Measurements from ENCODE around the gene RFPL3. TPM values are rescaled to one million over a fixed set of nuclear protein-coding genes. Genes with fewer than 3 reads are reported as not detected.

The RFPL3 gene
- total and polyA plus RNA-seq, 2 donors (not counting 1 experiment from before 2014, with no cell fraction given) = not detected

DNA sequence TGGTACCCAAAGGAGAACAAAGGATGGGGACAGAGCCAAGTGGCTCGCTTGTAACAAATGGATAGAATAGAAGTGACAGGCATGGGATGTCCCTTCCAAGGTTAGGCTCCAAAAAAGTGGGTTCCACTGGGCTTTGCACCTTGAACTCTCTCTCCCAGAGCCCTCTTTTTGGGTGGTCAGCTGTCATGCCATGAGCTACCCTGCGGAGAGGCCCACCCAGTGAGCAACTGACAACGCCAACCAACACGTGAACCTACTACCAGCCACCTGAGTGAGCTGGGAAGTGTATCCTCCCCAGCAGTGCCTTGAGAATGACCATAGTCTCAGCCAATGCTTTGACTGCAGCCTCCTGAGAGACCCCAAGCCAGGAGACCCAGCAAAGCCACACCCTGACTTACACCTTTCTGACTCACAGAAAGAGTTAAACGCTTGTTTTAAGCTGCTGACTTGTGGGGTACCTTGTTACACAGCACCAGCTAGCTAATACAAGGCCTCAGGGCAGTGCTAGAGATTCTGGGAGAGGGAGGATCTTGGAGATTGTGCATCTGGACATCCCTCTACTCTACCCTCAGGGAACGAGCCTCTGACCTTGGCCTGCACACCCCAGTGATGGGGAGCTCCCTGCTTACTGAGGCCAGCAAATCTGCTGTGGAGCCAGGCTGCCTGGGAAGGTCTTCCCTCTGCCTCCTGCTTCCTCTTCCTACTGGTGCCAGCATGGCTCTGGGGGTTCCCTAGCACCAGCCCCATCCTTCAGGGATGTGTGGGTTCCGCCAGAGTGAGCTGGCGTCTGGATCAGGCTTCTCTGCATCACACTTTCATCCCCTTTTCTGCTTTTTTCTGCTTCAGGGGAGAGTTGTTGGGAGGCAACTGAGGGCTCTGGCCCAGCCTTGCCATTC lies 29.1 kb upstream of the RFPL3 start:
- ChIA-PET CTCF (no interaction called here), POLR2A (no interaction called here)

More for the DNA sequence above, 29.1 kb upstream of the RFPL3 start:
- Mint-ChIP-seq H3K9me3 (ENCODE audit: insufficient read depth) (no peaks in the 10 kb centered on the region), H3K27ac (no peak overlapping the region), H3K4me3 (no peak overlapping the region), H3K4me1 (no peaks in the 10 kb centered on the region), H3K27me3 (peaks cover 11% of the 10 kb centered on the region)
- no peak for ATAC-seq (ENCODE audit: low read depth)
- Histone ChIP-seq H3K4me2 (replicated peaks; ENCODE audit: low read depth, low read length, poor library complexity, severe bottlenecking) (no peak overlapping the region), H3K27ac (ENCODE audit: low read length in 2 of 2) (no peak overlapping the region), H3K36me3 (replicated peaks in 1 of 2; ENCODE audit: control extremely low read depth in 1 of 2, control insufficient read depth in 1 of 2, extremely low read depth in 1 of 2, insufficient read depth in 2 of 2, low read length in 1 of 2) (no peaks in the 10 kb centered on the region), H3K9ac (ENCODE audit: low read length) (no peak overlapping the region), H3K4me1 (ENCODE audit: control insufficient read depth in 2 of 2, insufficient read depth in 2 of 2, low read length in 2 of 2) (no peaks in the 10 kb centered on the region), H3K79me2 (ENCODE audit: control insufficient read depth, insufficient read depth, low read length) (no peaks in the 10 kb centered on the region), H3K27me3 (replicated peaks in 1 of 4; ENCODE audit: control extremely low read depth in 1 of 4, control insufficient read depth in 3 of 4, insufficient read depth in 4 of 4, low read length in 3 of 4) (no peaks in the 10 kb centered on the region), H3K9me3 (ENCODE audit: control extremely low read depth in 1 of 3, control insufficient read depth in 2 of 3, insufficient read depth in 1 of 3, low read length in 2 of 3) (peaks cover 0 to 4% (median 0%) of the 10 kb centered on the region in 3 donors), H2AFZ (ENCODE audit: insufficient read depth, low read depth, low read length, poor library complexity, severe bottlenecking) (no peak overlapping the region), H4K20me1 (ENCODE audit: control insufficient read depth, insufficient read depth, low read length, poor library complexity, severe bottlenecking) (no peaks in the 10 kb centered on the region), H3K4me3 (ENCODE audit: control extremely low read depth in 1 of 5, extremely low read depth in 1 of 5, insufficient read depth in 1 of 5, low read depth in 2 of 5, low read length in 4 of 5) (no peak overlapping the region)
- TF ChIP-seq EZH2 (IDR thresholded peaks at IDR 0.05; ENCODE audit: borderline replicate concordance, insufficient read depth, low read depth, low read length, poor library complexity, severe bottlenecking) (no peak), CTCF (IDR thresholded peaks at IDR 0.05) (no peak)
- no peak for DNase-seq
- intact Hi-C loops (cut with micrococcal nuclease) = no loop called here
- WGBS (ENCODE audit: insufficient coverage) = 91% methylated on average over 6 of the region's 8 CpGs
